ENCODE measurements around the gene KRT12.
"Not testable (repeated sequence)": the region's sequence is repeated elsewhere in the genome, so short reads cannot be mapped to it uniquely, and the experiment has no call there.

The KRT12 gene

GRCh38 chr17:40884708-40885512 lies 17.9 kb upstream of the KRT12 start, which contains the start of gene KRT20:
KRT20 (minus strand) TSS chr17:40885242; CDS start chr17:40885185, 57 bp downstream.
- DNase-seq (ENCODE audit: low spot score), result no peak

- no peak for DNase-seq (ENCODE audit: low spot score)
Measured at GRCh38 chr17:40883626-40884334, 16.8 kb upstream of the KRT12 start.

- DNase-seq (ENCODE audit: low spot score), result no peak
Measured at GRCh38 chr17:40883031-40883430, 16.0 kb upstream of the KRT12 start.

GRCh38 chr17:40879026-40879425 lies 12.0 kb upstream of the KRT12 start:
- DNase-seq (ENCODE audit: low spot score), result no peak

GRCh38 chr17:40878044-40878443 lies 11.0 kb upstream of the KRT12 start:
- no peak for DNase-seq (ENCODE audit: low spot score)

GRCh38 chr17:40873801-40874200 lies 6.8 kb upstream of the KRT12 start:
- no peak for DNase-seq (ENCODE audit: low spot score)

GRCh38 chr17:40873255-40873654 lies 6.2 kb upstream of the KRT12 start:
- no peak for DNase-seq (ENCODE audit: low spot score)

GRCh38 chr17:40872416-40872815 lies 5.4 kb upstream of the KRT12 start:
- no peak for DNase-seq (ENCODE audit: low spot score)

- DNase-seq (ENCODE audit: low spot score), result no peak
Measured at GRCh38 chr17:40871316-40871715, 4.3 kb upstream of the KRT12 start.

- DNase-seq (ENCODE audit: low spot score), result no peak
Measured at GRCh38 chr17:40870136-40870535, 3.1 kb upstream of the KRT12 start.

- no peak for DNase-seq (ENCODE audit: low spot score)
Measured at GRCh38 chr17:40864661-40865390, 2.2 kb downstream of the KRT12 start.

GRCh38 chr17:40862985-40863733 lies 3.9 kb downstream of the KRT12 start:
- peak; percentile 42 for DNase-seq (ENCODE audit: low spot score)

GRCh38 chr17:40859536-40859935 lies 7.5 kb downstream of the KRT12 start:
- no peak for DNase-seq (ENCODE audit: low spot score)

GRCh38 chr17:40858667-40859066 lies 8.4 kb downstream of the KRT12 start:
- DNase-seq (ENCODE audit: low spot score), result not testable (repeated sequence)

GRCh38 chr17:40857535-40857934 lies 9.5 kb downstream of the KRT12 start:
- DNase-seq (ENCODE audit: low spot score), result peak; percentile 13

- DNase-seq (ENCODE audit: low spot score), result no peak
Measured at GRCh38 chr17:40854175-40854814, 12.7 kb downstream of the KRT12 start.

GRCh38 chr17:40852364-40852763 lies 14.7 kb downstream of the KRT12 start:
- no peak for DNase-seq (ENCODE audit: low spot score)

GRCh38 chr17:40850293-40850972 lies 16.6 kb downstream of the KRT12 start:
- no peak for DNase-seq (ENCODE audit: low spot score)

- DNase-seq (ENCODE audit: low spot score), result no peak
Measured at GRCh38 chr17:40849723-40850122, 17.3 kb downstream of the KRT12 start.

GRCh38 chr17:40848583-40849235 lies 18.3 kb downstream of the KRT12 start:
- no peak for DNase-seq (ENCODE audit: low spot score)
